Colon (tissue), 2 donors: ENCODE results near the gene TIPARP.
"Not testable (repeated sequence)": the region's sequence is repeated elsewhere in the genome, so short reads cannot be mapped to it uniquely, and the experiment has no call there.

Source experiments
- FAIRE-seq: peaks from 2 replicates; lab custom pipeline; 2012; peaks lifted over from hg19 to GRCh38; lab: Jason Lieb, UNC
- donor health status: control.
- donor health status: control.

Gene TIPARP

DNA sequence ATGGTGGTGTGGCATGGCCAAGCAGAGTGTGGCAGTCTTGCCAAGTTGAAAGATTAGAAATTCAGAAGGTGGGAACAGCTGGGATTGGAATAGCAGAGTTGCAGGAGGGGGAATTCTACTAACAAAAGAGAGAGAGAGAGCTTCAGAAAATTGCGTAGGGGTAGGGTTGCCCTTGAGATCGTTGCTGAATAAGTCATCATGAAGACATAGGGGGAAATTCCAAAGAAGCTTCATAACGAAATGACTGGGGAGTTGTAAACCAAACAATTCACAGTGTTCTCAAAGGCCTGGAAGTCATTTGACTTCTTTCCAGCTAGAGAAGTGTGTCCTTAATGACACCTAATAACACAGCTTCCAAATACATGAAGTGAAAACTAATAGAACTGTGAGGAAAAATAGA, 26.3 kb upstream of the TIPARP start:
- no peak for FAIRE-seq

DNA sequence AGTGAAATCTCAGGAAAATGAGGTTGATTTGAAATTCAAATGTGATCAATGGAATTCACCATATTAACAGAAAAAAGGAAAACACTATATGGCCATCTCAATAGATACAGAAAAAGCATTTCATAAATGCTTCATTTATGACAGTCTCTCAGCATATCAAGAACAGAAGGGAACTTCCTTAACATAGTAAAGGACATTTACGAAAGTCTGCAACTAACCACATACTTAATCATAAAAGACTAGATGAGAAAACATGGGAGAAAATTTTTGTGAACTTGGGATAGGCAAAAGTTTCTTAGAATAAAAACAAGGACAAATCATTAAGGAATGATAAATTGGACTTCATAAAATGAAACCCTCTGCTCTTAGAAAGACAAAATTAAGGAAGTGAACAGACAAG, 24.7 kb upstream of the TIPARP start:
- FAIRE-seq, result peak; percentile 45

GRCh38 chr3:156652661-156653060, 21.7 kb upstream of the TIPARP start:
- FAIRE-seq, result not testable (repeated sequence)

DNA sequence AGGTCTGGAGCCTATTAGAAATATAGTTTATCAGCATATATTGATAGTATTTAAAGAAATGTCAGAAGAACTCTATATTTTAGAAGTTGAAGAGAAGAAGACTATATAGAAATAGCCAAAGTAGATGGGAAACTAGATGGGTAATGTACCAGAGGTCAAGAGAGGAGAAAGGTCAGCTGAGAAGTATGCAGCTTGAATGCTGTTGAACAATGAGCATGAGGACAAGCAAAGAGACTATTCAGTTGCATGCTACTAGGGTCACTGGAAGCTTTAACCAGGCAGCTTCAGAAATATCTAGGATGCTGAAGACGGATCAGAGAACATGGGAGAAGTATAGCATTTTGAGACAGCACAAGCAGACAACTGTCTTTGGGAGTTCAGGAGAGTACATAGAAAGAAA, 19.6 kb upstream of the TIPARP start:
- no peak for FAIRE-seq

- no peak for FAIRE-seq
These were observed 18.4 kb upstream of the TIPARP start for GRCh38 chr3:156655819-156656550.

- FAIRE-seq, result no peak
These were observed 16.9 kb upstream of the TIPARP start for GRCh38 chr3:156657440-156657839.

- FAIRE-seq, result no peak
These were observed 16.3 kb upstream of the TIPARP start for GRCh38 chr3:156657862-156658731.

DNA sequence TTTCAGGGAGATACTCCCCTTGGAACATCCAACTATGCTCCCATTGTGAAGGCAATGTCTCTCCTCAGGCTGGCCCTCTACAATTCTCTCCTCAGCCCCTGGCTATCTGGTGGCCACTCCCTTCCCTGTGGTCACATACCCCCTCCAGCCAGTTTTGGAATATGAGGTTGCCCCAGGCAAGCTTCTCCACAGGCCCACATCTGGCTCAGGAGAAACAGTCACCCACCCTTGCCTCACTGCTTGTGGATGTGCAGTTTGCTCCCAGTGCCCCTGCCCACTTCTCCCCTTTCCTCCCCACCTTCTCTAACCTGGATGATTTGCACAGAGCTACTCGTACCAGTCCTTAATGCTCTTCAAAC, 15.7 kb upstream of the TIPARP start:
- FAIRE-seq, result no peak

DNA sequence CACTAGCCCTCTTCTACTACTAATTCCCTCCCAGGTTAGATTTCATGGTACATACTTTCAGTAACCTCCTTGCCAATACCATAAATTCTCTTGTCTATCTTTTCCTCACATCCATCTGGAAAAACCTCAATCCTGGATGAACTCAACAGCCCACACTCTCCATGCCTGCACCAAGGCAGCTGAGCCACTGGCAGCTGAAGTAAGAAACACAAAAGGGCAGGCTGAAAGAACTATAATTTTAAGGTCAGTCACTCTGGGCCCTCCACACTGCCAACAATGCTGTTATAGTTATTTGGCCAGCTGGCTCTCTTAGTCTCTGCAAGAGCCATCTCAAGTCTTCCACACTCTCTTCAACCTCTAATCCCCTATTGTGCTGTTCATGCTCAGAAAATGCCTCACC, 15.1 kb upstream of the TIPARP start:
- no peak for FAIRE-seq

GRCh38 chr3:156661155-156661554, 13.2 kb upstream of the TIPARP start:
- no peak for FAIRE-seq

- no peak for FAIRE-seq
These were observed 10.2 kb upstream of the TIPARP start for GRCh38 chr3:156664011-156664830.

- FAIRE-seq, result peak; percentile 43
These were observed 9.6 kb upstream of the TIPARP start for GRCh38 chr3:156664831-156665178.

GRCh38 chr3:156665291-156665690, 9.1 kb upstream of the TIPARP start:
- no peak for FAIRE-seq

- no peak for FAIRE-seq
These were observed 8.3 kb upstream of the TIPARP start for GRCh38 chr3:156666073-156666472.

DNA sequence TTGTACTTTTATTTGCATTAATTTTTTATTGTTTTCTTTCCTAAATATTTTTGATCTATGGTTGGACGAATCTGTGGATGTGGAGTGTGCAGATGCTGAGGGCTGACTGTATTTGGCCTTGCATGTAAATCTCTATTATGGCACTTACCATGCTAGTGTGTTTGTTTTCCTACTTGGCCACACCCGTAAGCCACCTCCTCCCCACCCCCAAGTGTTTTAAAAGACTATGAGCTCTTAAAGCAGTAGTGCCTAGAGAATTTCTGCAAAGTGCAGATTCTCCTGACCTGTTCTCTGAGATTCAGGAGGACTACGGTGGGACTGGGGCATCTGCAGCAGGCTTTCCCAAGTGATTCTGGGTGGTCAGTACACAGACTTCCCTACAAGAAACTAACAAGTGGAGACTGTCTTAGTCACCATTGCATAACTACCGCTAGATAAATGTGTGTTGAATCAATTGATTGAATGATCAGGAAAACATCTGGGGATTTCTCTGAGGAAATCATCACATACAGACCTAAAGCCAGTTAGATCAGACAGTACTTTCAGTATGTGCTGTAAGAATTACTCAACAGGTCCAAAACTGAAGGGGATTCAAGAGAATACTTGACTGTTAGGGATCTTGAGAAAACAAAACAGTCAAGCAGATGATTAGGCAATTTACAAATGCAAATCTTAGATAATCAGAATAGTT, 6.2 kb upstream of the TIPARP start:
- no peak for FAIRE-seq

DNA sequence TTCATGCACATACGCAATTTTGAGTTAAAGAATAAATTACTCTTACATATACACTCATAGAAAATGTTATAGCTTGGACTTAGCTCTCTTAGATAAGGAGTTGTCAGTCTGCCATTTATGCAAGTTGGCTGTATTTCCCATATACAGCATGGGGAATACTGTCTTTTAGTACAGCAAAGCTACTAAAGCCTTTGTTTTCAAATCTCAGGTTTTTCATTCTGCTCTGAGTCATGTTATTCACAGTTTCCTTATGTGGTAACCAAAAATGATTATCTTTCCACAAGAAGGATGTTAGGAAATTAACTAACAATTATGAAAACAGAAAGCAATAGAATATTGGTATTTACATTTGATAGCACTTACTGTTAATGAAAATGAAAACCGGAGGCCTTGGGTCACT, 4.3 kb upstream of the TIPARP start:
- FAIRE-seq, result no peak

GRCh38 chr3:156670652-156671051, 3.7 kb upstream of the TIPARP start:
- FAIRE-seq, result no peak

DNA sequence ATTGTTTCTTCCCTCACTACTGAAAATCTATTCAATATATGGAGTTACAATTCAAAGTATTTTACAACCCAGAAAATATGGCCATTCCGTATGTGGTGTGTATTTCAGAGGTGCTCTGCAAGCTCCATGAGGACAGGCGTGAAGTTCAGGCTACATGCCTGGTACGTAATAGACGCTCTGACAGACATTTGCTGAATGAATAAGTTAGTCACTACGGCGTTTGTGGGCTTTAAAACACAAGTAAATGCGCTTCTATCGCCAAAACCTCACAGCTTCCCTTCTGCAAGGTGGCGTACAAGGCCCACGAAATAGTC, 701 bp upstream of the TIPARP start:
- FAIRE-seq, result no peak

DNA sequence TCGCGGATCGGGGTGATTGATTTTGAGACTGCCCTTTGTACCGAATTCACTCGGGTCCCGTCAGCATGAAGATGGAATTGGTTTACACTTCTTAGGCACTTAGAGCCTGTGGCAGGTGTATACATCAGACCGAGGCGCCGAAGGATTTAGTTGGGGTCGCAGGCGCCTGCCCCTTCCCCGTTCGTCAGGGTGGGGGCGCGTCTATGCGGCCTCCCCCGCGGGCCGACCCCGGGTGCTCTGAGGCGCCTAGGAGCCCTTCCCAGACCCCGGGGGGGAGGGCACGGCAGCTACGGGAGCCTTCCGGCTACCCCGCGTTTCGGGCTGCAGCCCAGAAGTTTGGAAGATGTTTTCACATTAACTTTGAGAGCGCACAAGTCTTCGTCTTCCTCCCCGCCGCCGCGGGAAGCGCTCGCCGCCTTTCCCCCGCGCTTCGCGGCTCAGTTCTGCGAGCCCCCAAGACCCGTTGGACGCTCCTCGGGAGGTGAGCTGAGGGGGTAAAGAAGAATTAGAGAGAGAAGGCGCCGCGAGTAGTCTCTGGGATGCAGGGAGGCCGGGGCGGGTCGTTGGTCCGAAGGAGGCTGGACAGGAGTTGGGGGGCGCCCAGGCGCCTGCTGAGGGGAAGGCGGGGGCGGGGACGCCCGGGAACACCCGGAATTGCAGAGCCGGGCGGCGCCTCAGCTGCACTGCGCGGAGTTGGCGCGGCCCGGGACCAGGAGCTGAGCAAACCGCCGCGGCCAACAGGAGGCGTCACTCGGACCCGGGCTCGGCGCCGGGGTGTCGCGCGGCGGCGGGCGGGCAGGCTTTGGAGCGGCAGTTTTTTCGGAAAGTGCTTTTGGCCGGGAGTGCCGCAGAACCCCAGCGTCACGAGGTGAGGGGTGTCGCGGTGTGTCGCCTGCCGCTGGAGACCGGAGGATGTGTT, 780 bp downstream of the TIPARP start:
- FAIRE-seq, result no peak

- no peak for FAIRE-seq
These were observed 1.7 kb downstream of the TIPARP start for GRCh38 chr3:156675830-156676767.
